H9 (cell line): ENCODE measurements around the gene ZIC4. TPM values are rescaled to one million over a fixed set of nuclear protein-coding genes. Genes with fewer than 3 reads are reported as not detected.

ENCODE experiments used
- DNase-seq: peaks from one replicate; pipeline ENCODE4 v3.0.0-alpha.2; 2017
- H2AFZ ChIP-seq: one replicate; pipeline ENCODE4 v1.6.1; 2013; ENCODE audit warnings: mild to moderate bottlenecking, low read length, control low read depth, moderate library complexity
- H2AK5ac ChIP-seq: 2 replicates; pipeline ENCODE4 v1.6.1; 2013; ENCODE audit warnings: low read length, control low read depth, mixed read lengths; ENCODE audit not compliant: insufficient read length
- H2BK120ac ChIP-seq: one replicate; pipeline ENCODE4 v1.6.1; 2013; ENCODE audit warnings: low read depth, mild to moderate bottlenecking, low read length, control low read depth, inconsistent platforms; ENCODE audit not compliant: poor library complexity, severe bottlenecking
- H2BK12ac ChIP-seq: 2 replicates; pipeline ENCODE4 v1.6.1; 2013; ENCODE audit warnings: low read length, control low read depth, mixed read lengths, low read depth; ENCODE audit not compliant: insufficient read length
- H2BK15ac ChIP-seq: 2 replicates; pipeline ENCODE4 v1.6.1; 2013; ENCODE audit warnings: low read depth, low read length, control low read depth
- H2BK20ac ChIP-seq: one replicate; pipeline ENCODE4 v1.6.1; 2013; ENCODE audit warnings: low read depth, mild to moderate bottlenecking, low read length, control low read depth, inconsistent platforms; ENCODE audit not compliant: poor library complexity, severe bottlenecking
- H2BK5ac ChIP-seq: 2 replicates; pipeline ENCODE4 v1.6.1; 2013; ENCODE audit warnings: low read length, control low read depth, mixed read lengths; ENCODE audit not compliant: insufficient read length
- H3K14ac ChIP-seq: 2 replicates; pipeline ENCODE4 v1.6.1; 2013; ENCODE audit warnings: low read length, control low read depth; ENCODE audit not compliant: insufficient read depth
- H3K18ac ChIP-seq: 2 replicates; pipeline ENCODE4 v1.6.1; 2013; ENCODE audit warnings: low read depth, mild to moderate bottlenecking, mixed read lengths, low read length, control low read depth; ENCODE audit not compliant: insufficient read length
- H3K23ac ChIP-seq: 2 replicates; pipeline ENCODE4 v1.6.1; 2013; ENCODE audit warnings: low read length, control low read depth, mixed read lengths, low read depth; ENCODE audit not compliant: insufficient read length
- H3K23me2 ChIP-seq: 2 replicates; pipeline ENCODE4 v1.6.1; 2013; ENCODE audit warnings: low read depth, mild to moderate bottlenecking, mixed read lengths, low read length, control low read depth; ENCODE audit not compliant: insufficient read length, poor library complexity, severe bottlenecking
- H3K27ac ChIP-seq: 2 replicates; pipeline ENCODE4 v1.5.1; 2013; ENCODE audit warnings: low read length, control low read depth, mixed read lengths, low read depth; ENCODE audit not compliant: insufficient read length
- H3K27me3 ChIP-seq: 2 replicates; pipeline ENCODE4 v1.6.1; 2013; ENCODE audit warnings: low read length, control low read depth, inconsistent platforms; ENCODE audit not compliant: insufficient read depth
- H3K4ac ChIP-seq: 2 replicates; pipeline ENCODE4 v1.6.1; 2013; ENCODE audit warnings: low read depth, mild to moderate bottlenecking, control low read depth, inconsistent platforms, low read length, moderate library complexity
- H3K4me1 ChIP-seq: 2 replicates; pipeline ENCODE4 v1.6.1; 2013; ENCODE audit warnings: low read length, control low read depth, inconsistent platforms; ENCODE audit not compliant: insufficient read depth
- H3K4me2 ChIP-seq: 2 replicates; pipeline ENCODE4 v1.6.1; 2013; ENCODE audit warnings: low read length, control low read depth, mixed read lengths; ENCODE audit not compliant: insufficient read length, insufficient read depth
- H3K56ac ChIP-seq: 2 replicates; pipeline ENCODE4 v1.6.1; 2013; ENCODE audit warnings: low read depth, mild to moderate bottlenecking, mixed read lengths, low read length, control low read depth; ENCODE audit not compliant: insufficient read length
- H3K79me1 ChIP-seq: 2 replicates; pipeline ENCODE4 v1.6.1; 2013; ENCODE audit warnings: low read depth, mild to moderate bottlenecking, moderate library complexity, low read length, control low read depth, inconsistent platforms; ENCODE audit not compliant: insufficient read depth, poor library complexity, severe bottlenecking
- H3K79me2 ChIP-seq: 2 replicates; pipeline ENCODE4 v1.6.1; 2013; ENCODE audit warnings: low read length, control low read depth, inconsistent platforms; ENCODE audit not compliant: insufficient read depth
- H3K9ac ChIP-seq: 2 replicates; pipeline ENCODE4 v1.6.1; 2013; ENCODE audit warnings: low read length, control low read depth, mixed read lengths; ENCODE audit not compliant: insufficient read length; ENCODE audit errors: extremely low read depth
- H3K9me3 ChIP-seq: one replicate; pipeline ENCODE4 v1.6.1; 2013; ENCODE audit warnings: low read depth, low read length, inconsistent platforms; ENCODE audit not compliant: control insufficient read depth
- H3T11ph ChIP-seq: one replicate; pipeline ENCODE4 v1.6.1; 2013; ENCODE audit warnings: mild to moderate bottlenecking, low read length, control low read depth, inconsistent platforms
- H4K20me1 ChIP-seq: one replicate; pipeline ENCODE4 v1.6.1; 2013; ENCODE audit not compliant: control insufficient read depth, insufficient read length, insufficient read depth
- H4K5ac ChIP-seq: 2 replicates; pipeline ENCODE4 v1.6.1; 2013; ENCODE audit warnings: low read depth, mild to moderate bottlenecking, mixed read lengths, low read length, control low read depth; ENCODE audit not compliant: insufficient read length
- H4K8ac ChIP-seq: replicated peaks from 2 replicates; pipeline ENCODE4 v1.6.1; 2013; ENCODE audit warnings: low read length, control low read depth, mixed read lengths, low read depth; ENCODE audit not compliant: insufficient read length
- H4K91ac ChIP-seq: 2 replicates; pipeline ENCODE4 v1.6.1; 2013; ENCODE audit warnings: low read depth, mild to moderate bottlenecking, moderate library complexity, mixed read lengths, low read length, control low read depth; ENCODE audit not compliant: insufficient read length
- H3K27ac Mint-ChIP-seq, 3 experiments: 2 replicates in 2 of 3; 3 replicates in 1 of 3; pipeline ENCODE4 v1.8.0; 2020 to 2021; ENCODE audit warnings: mixed read lengths in 3 of 3, mild to moderate bottlenecking in 1 of 3, moderate library complexity in 1 of 3
- H3K27me3 Mint-ChIP-seq: 2 replicates; pipeline ENCODE4 v1.8.0; 2021; ENCODE audit warnings: low read depth, mild to moderate bottlenecking, moderate library complexity, mixed read lengths
- H3K36me3 Mint-ChIP-seq, 3 experiments: 2 replicates in 2 of 3; 3 replicates in 1 of 3; pipeline ENCODE4 v1.8.0; 2020 to 2021; ENCODE audit warnings: low read depth in 3 of 3, mixed read lengths in 3 of 3; ENCODE audit not compliant: insufficient read depth in 1 of 3
- H3K4me1 Mint-ChIP-seq, 2 experiments: 2 replicates each; pipeline ENCODE4 v1.8.0; 2020; ENCODE audit warnings: mixed read lengths in 2 of 2
- H3K4me3 Mint-ChIP-seq, 2 experiments: 2 replicates in 1 of 2; 3 replicates in 1 of 2; pipeline ENCODE4 v1.8.0; 2020 to 2021; ENCODE audit warnings: mild to moderate bottlenecking in 2 of 2, mixed read lengths in 2 of 2, moderate library complexity in 1 of 2
- H3K9me3 Mint-ChIP-seq, 2 experiments: 2 replicates in 1 of 2; 3 replicates in 1 of 2; pipeline ENCODE4 v1.8.0; 2020; ENCODE audit warnings: mild to moderate bottlenecking in 2 of 2, mixed read lengths in 2 of 2, moderate library complexity in 1 of 2
- WGBS: extraction: QIAGEN DNeasy Blood & Tissue Kit; methylation state at CpG from one replicate; pipeline ENCODE4 v1.1.7; 2013; ENCODE audit warnings: missing lambda C conversion rate, low lambda C conversion rate, mixed read lengths; ENCODE audit not compliant: insufficient read length; ENCODE audit errors: extremely low coverage; 5-methylcytosine and 5-hydroxymethylcytosine counted together
- total RNA-seq: library from RNA; stranded (reverse); gene quantifications from 2 replicates; pipeline ENCODE4 v1.2.1, GENCODE V29; 2021
- TF ChIP-seq, protein P1 (sequence below): fragments of 200-600 bp; sonication (generic); conservative IDR thresholded peaks from 3 replicates; pipeline ENCODE4 v1.8.0; 2021; ENCODE audit warnings: antibody characterized with exemption, mild to moderate bottlenecking

ZIC4 gene
- total RNA-seq, 1 experiment from 2014 or later = not detected

DNA sequence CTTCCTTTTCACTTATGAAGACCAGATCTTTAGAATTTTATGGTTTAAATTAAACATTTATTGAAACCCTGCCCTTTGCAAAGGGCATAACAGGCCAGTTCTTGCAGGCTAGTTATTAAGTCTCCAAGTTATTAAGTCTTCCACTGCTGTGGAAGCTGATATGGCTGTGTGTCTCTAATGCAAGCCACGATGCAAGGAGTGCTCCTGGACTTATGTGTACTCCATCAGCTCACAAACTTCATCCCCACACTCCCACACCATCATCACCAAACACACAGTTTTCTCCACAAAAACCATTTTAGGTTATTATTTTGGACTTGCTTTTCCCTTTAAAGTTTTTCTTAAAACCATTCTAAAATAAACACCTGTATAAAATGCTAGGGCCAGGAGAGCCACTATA is 62.4 kb downstream of the ZIC4 start:
- Histone ChIP-seq H4K8ac (no peak overlapping the region), H3K18ac (no peak overlapping the region), H3K27me3 (no peaks in the 10 kb centered on the region), H3K23ac (no peak overlapping the region), H3T11ph (no peak overlapping the region), H3K9ac (no peak overlapping the region), H3K23me2 (no peaks in the 10 kb centered on the region), H3K9me3 (no peaks in the 10 kb centered on the region), H2BK120ac (no peak overlapping the region), H3K79me1 (no peaks in the 10 kb centered on the region), H2AFZ (no peak overlapping the region), H3K4me1 (no peaks in the 10 kb centered on the region), H3K56ac (no peak overlapping the region), H4K91ac (no peak overlapping the region), H4K20me1 (no peaks in the 10 kb centered on the region), H2BK5ac (no peak overlapping the region), H3K79me2 (no peaks in the 10 kb centered on the region), H4K5ac (no peak overlapping the region), H3K14ac (no peak overlapping the region), H3K27ac (no peak overlapping the region), H2BK20ac (no peak overlapping the region), H2BK12ac (no peak overlapping the region), H3K4me2 (no peak overlapping the region), H2BK15ac (no peak overlapping the region), H3K4ac (no peak overlapping the region), H2AK5ac (no peak overlapping the region)
- peaks cover 3% of the 10 kb centered on the region; the same call in 1 of the 2 replicates for H3K27me3 Mint-ChIP-seq
- TF ChIP-seq, protein P1, sequence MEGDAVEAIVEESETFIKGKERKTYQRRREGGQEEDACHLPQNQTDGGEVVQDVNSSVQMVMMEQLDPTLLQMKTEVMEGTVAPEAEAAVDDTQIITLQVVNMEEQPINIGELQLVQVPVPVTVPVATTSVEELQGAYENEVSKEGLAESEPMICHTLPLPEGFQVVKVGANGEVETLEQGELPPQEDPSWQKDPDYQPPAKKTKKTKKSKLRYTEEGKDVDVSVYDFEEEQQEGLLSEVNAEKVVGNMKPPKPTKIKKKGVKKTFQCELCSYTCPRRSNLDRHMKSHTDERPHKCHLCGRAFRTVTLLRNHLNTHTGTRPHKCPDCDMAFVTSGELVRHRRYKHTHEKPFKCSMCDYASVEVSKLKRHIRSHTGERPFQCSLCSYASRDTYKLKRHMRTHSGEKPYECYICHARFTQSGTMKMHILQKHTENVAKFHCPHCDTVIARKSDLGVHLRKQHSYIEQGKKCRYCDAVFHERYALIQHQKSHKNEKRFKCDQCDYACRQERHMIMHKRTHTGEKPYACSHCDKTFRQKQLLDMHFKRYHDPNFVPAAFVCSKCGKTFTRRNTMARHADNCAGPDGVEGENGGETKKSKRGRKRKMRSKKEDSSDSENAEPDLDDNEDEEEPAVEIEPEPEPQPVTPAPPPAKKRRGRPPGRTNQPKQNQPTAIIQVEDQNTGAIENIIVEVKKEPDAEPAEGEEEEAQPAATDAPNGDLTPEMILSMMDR = no peak
- H3K4me1 Mint-ChIP-seq = peaks cover 23 to 26% of the 10 kb centered on the region in 2 experiments
- no peaks in the 10 kb centered on the region for H3K9me3 Mint-ChIP-seq
- DNase-seq = no peak
- no peaks in the 10 kb centered on the region for H3K36me3 Mint-ChIP-seq
- no peak overlapping the region; a peak in 1 of 7 replicates for H3K27ac Mint-ChIP-seq
- no peak overlapping the region for H3K4me3 Mint-ChIP-seq
- no CpG with 5 or more reads among the region's 1 CpG for WGBS
